ENCODE measurements around the gene GYS1. TPM values are rescaled to one million over a fixed set of nuclear protein-coding genes. Genes with fewer than 3 reads are reported as not detected.

The GYS1 gene
- polyA plus RNA-seq, 2 donors: 27.0 to 30.9 TPM

- Histone ChIP-seq H3K27me3 (ENCODE audit: control insufficient read depth in 1 of 2, insufficient read depth in 2 of 2, low read length in 2 of 2) (no peaks in the 10 kb centered on the region), H3K27ac (ENCODE audit: low read depth in 2 of 2, low read length in 1 of 2) (no peak overlapping the region), H3K4me3 (ENCODE audit: low read depth in 1 of 2, low read length in 2 of 2) (no peak overlapping the region), H3K4me1 (ENCODE audit: control insufficient read depth in 2 of 2, insufficient read depth in 2 of 2, low read length in 1 of 2) (no peaks in the 10 kb centered on the region), H3K36me3 (ENCODE audit: control insufficient read depth in 2 of 2, insufficient read depth in 2 of 2, low read length in 1 of 2) (peaks cover 12 to 15% of the 10 kb centered on the region in 2 donors), H3K9me3 (ENCODE audit: control insufficient read depth in 2 of 2, insufficient read depth in 1 of 2, low read depth in 1 of 2, low read length in 1 of 2) (no peaks in the 10 kb centered on the region)
- 88 to 90% methylated on average over 13 of the region's 13 CpGs for WGBS, 2 donors
Measured at GRCh38 chr19:48975947-48976847, 16.9 kb downstream of the GYS1 start.

- Histone ChIP-seq H3K36me3 (ENCODE audit: control insufficient read depth in 2 of 2, insufficient read depth in 2 of 2, low read length in 1 of 2) (peaks cover 12 to 35% of the 10 kb centered on the region in 2 donors), H3K4me3 (ENCODE audit: low read depth in 1 of 2, low read length in 2 of 2) (no peak overlapping the region), H3K9me3 (ENCODE audit: control insufficient read depth in 2 of 2, insufficient read depth in 1 of 2, low read depth in 1 of 2, low read length in 1 of 2) (peaks cover 0 to 1% of the 10 kb centered on the region in 2 donors), H3K27me3 (ENCODE audit: control insufficient read depth in 1 of 2, insufficient read depth in 2 of 2, low read length in 2 of 2) (no peaks in the 10 kb centered on the region), H3K27ac (ENCODE audit: low read depth in 2 of 2, low read length in 1 of 2) (peak overlapping the region in 1 of 2 donors; percentile 40), H3K4me1 (ENCODE audit: control insufficient read depth in 2 of 2, insufficient read depth in 2 of 2, low read length in 1 of 2) (peaks cover 0 to 5% of the 10 kb centered on the region in 2 donors)
- WGBS, 2 donors: 24 to 25% methylated on average over 19 of the region's 19 CpGs
Measured at GRCh38 chr19:48970923-48971395, 22.1 kb downstream of the GYS1 start.

GRCh38 chr19:48970139-48970766 lies 22.9 kb downstream of the GYS1 start:
- Histone ChIP-seq H3K4me3 (ENCODE audit: low read depth in 1 of 2, low read length in 2 of 2) (no peak overlapping the region), H3K27me3 (ENCODE audit: control insufficient read depth in 1 of 2, insufficient read depth in 2 of 2, low read length in 2 of 2) (no peaks in the 10 kb centered on the region), H3K36me3 (ENCODE audit: control insufficient read depth in 2 of 2, insufficient read depth in 2 of 2, low read length in 1 of 2) (peaks cover 12 to 35% of the 10 kb centered on the region in 2 donors), H3K4me1 (ENCODE audit: control insufficient read depth in 2 of 2, insufficient read depth in 2 of 2, low read length in 1 of 2) (peaks cover 0 to 6% of the 10 kb centered on the region in 2 donors), H3K9me3 (ENCODE audit: control insufficient read depth in 2 of 2, insufficient read depth in 1 of 2, low read depth in 1 of 2, low read length in 1 of 2) (peaks cover 0 to 1% of the 10 kb centered on the region in 2 donors), H3K27ac (ENCODE audit: low read depth in 2 of 2, low read length in 1 of 2) (no peak overlapping the region)
- WGBS, 2 donors: 89 to 91% methylated on average over 23 of the region's 23 CpGs

- H3K9me3 ChIP-seq (ENCODE audit: control insufficient read depth in 2 of 2, insufficient read depth in 1 of 2, low read depth in 1 of 2, low read length in 1 of 2): peaks cover 0 to 1% of the 10 kb centered on the region in 2 donors
- H3K36me3 ChIP-seq (ENCODE audit: control insufficient read depth in 2 of 2, insufficient read depth in 2 of 2, low read length in 1 of 2): peaks cover 12 to 34% of the 10 kb centered on the region in 2 donors
- 93 to 95% methylated on average over 42 to 45 of the region's 45 CpGs for WGBS, 2 donors
- H3K4me1 ChIP-seq (ENCODE audit: control insufficient read depth in 2 of 2, insufficient read depth in 2 of 2, low read length in 1 of 2): peaks cover 0 to 9% of the 10 kb centered on the region in 2 donors
- no peak overlapping the region for H3K27ac ChIP-seq (ENCODE audit: low read depth in 2 of 2, low read length in 1 of 2)
- H3K4me3 ChIP-seq (ENCODE audit: low read depth in 1 of 2, low read length in 2 of 2): no peak overlapping the region
- H3K27me3 ChIP-seq (ENCODE audit: control insufficient read depth in 1 of 2, insufficient read depth in 2 of 2, low read length in 2 of 2): no peaks in the 10 kb centered on the region
Measured at GRCh38 chr19:48969276-48970138, 23.6 kb downstream of the GYS1 start.

- H3K27ac ChIP-seq (ENCODE audit: low read depth in 2 of 2, low read length in 1 of 2): no peak overlapping the region
Measured at GRCh38 chr19:48968813-48969218, 24.3 kb downstream of the GYS1 start.

GRCh38 chr19:48968179-48968661 lies 24.9 kb downstream of the GYS1 start:
- peaks cover 0 to 19% of the 10 kb centered on the region in 2 donors for H3K4me1 ChIP-seq (ENCODE audit: control insufficient read depth in 2 of 2, insufficient read depth in 2 of 2, low read length in 1 of 2)
- no peaks in the 10 kb centered on the region for H3K27me3 ChIP-seq (ENCODE audit: control insufficient read depth in 1 of 2, insufficient read depth in 2 of 2, low read length in 2 of 2)
- peaks cover 6 to 24% of the 10 kb centered on the region in 2 donors for H3K36me3 ChIP-seq (ENCODE audit: control insufficient read depth in 2 of 2, insufficient read depth in 2 of 2, low read length in 1 of 2)
- H3K4me3 ChIP-seq (ENCODE audit: low read depth in 1 of 2, low read length in 2 of 2): no peak overlapping the region
- 58 to 60% methylated on average over 4 of the region's 4 CpGs for WGBS, 2 donors
- H3K9me3 ChIP-seq (ENCODE audit: control insufficient read depth in 2 of 2, insufficient read depth in 1 of 2, low read depth in 1 of 2, low read length in 1 of 2): peaks cover 0 to 1% of the 10 kb centered on the region in 2 donors
- peak overlapping the region in 1 of 2 donors; percentile 34 for H3K27ac ChIP-seq (ENCODE audit: low read depth in 2 of 2, low read length in 1 of 2)

More at GRCh38 chr19:48968813-48969218, 24.3 kb downstream of the GYS1 start:
- H3K27me3 ChIP-seq (ENCODE audit: control insufficient read depth in 1 of 2, insufficient read depth in 2 of 2, low read length in 2 of 2): no peaks in the 10 kb centered on the region
- WGBS, 2 donors: 79 to 87% methylated on average over 14 to 15 of the region's 15 CpGs
- H3K4me1 ChIP-seq (ENCODE audit: control insufficient read depth in 2 of 2, insufficient read depth in 2 of 2, low read length in 1 of 2): peaks cover 0 to 14% of the 10 kb centered on the region in 2 donors
- peaks cover 6 to 27% of the 10 kb centered on the region in 2 donors for H3K36me3 ChIP-seq (ENCODE audit: control insufficient read depth in 2 of 2, insufficient read depth in 2 of 2, low read length in 1 of 2)
- H3K9me3 ChIP-seq (ENCODE audit: control insufficient read depth in 2 of 2, insufficient read depth in 1 of 2, low read depth in 1 of 2, low read length in 1 of 2): peaks cover 0 to 1% of the 10 kb centered on the region in 2 donors
- no peak overlapping the region for H3K4me3 ChIP-seq (ENCODE audit: low read depth in 1 of 2, low read length in 2 of 2)

- Histone ChIP-seq H3K9me3 (ENCODE audit: control insufficient read depth in 2 of 2, insufficient read depth in 1 of 2, low read depth in 1 of 2, low read length in 1 of 2) (peaks cover 0 to 1% of the 10 kb centered on the region in 2 donors), H3K4me1 (ENCODE audit: control insufficient read depth in 2 of 2, insufficient read depth in 2 of 2, low read length in 1 of 2) (peaks cover under 1 to 20% of the 10 kb centered on the region in 2 donors), H3K36me3 (ENCODE audit: control insufficient read depth in 2 of 2, insufficient read depth in 2 of 2, low read length in 1 of 2) (peaks cover 6 to 24% of the 10 kb centered on the region in 2 donors), H3K4me3 (ENCODE audit: low read depth in 1 of 2, low read length in 2 of 2) (no peak overlapping the region), H3K27me3 (ENCODE audit: control insufficient read depth in 1 of 2, insufficient read depth in 2 of 2, low read length in 2 of 2) (no peaks in the 10 kb centered on the region), H3K27ac (ENCODE audit: low read depth in 2 of 2, low read length in 1 of 2) (peak overlapping the region in 1 of 2 donors; percentile 34)
- 78 to 81% methylated on average over 14 of the region's 14 CpGs for WGBS, 2 donors
Measured at GRCh38 chr19:48967346-48968178, 25.5 kb downstream of the GYS1 start.

- peaks cover 4 to 28% of the 10 kb centered on the region in 2 donors for H3K4me1 ChIP-seq (ENCODE audit: control insufficient read depth in 2 of 2, insufficient read depth in 2 of 2, low read length in 1 of 2)
- H3K27ac ChIP-seq (ENCODE audit: low read depth in 2 of 2, low read length in 1 of 2): peak overlapping the region in 1 of 2 donors; percentile 82
- H3K27me3 ChIP-seq (ENCODE audit: control insufficient read depth in 1 of 2, insufficient read depth in 2 of 2, low read length in 2 of 2): no peaks in the 10 kb centered on the region
- 76 to 84% methylated on average over 10 of the region's 10 CpGs for WGBS, 2 donors
- H3K4me3 ChIP-seq (ENCODE audit: low read depth in 1 of 2, low read length in 2 of 2): peak overlapping the region; percentile 72 to 78
- peaks cover 6 to 24% of the 10 kb centered on the region in 2 donors for H3K36me3 ChIP-seq (ENCODE audit: control insufficient read depth in 2 of 2, insufficient read depth in 2 of 2, low read length in 1 of 2)
- peaks cover 0 to 1% of the 10 kb centered on the region in 2 donors for H3K9me3 ChIP-seq (ENCODE audit: control insufficient read depth in 2 of 2, insufficient read depth in 1 of 2, low read depth in 1 of 2, low read length in 1 of 2)
Measured at GRCh38 chr19:48966541-48967345, 26.4 kb downstream of the GYS1 start.

Data from esophagus (tissue), 2 donors.